Right lobe of liver (tissue), 4 donors: ENCODE data around the gene CABP2.

ENCODE experiments used
- POLR2A ChIP-seq: fragments of 450-650 bp; IDR thresholded peaks from one replicate; pipeline ENCODE4 v1.6.1; 2017; ENCODE audit warnings: antibody characterized with exemption, mild to moderate bottlenecking
- TF ChIP-seq, protein P1 (sequence below), 4 donors: fragments of 200-600 bp in 3 of 4; fragments of 450-650 bp in 1 of 4; IDR thresholded peaks; one replicate each; pipeline versions ENCODE4 v1.5.1 to v1.8.0; 2016 to 2022; ENCODE audit warnings: antibody characterized with exemption in 4 of 4, mild to moderate bottlenecking in 2 of 4
- donor health status: DM: no; HTN: no; CAD: no.
- donor health status: DM: no; HTN: no; CAD: no.
- donor health status: DM: no; HTN: yes; CAD: no.

DNA sequence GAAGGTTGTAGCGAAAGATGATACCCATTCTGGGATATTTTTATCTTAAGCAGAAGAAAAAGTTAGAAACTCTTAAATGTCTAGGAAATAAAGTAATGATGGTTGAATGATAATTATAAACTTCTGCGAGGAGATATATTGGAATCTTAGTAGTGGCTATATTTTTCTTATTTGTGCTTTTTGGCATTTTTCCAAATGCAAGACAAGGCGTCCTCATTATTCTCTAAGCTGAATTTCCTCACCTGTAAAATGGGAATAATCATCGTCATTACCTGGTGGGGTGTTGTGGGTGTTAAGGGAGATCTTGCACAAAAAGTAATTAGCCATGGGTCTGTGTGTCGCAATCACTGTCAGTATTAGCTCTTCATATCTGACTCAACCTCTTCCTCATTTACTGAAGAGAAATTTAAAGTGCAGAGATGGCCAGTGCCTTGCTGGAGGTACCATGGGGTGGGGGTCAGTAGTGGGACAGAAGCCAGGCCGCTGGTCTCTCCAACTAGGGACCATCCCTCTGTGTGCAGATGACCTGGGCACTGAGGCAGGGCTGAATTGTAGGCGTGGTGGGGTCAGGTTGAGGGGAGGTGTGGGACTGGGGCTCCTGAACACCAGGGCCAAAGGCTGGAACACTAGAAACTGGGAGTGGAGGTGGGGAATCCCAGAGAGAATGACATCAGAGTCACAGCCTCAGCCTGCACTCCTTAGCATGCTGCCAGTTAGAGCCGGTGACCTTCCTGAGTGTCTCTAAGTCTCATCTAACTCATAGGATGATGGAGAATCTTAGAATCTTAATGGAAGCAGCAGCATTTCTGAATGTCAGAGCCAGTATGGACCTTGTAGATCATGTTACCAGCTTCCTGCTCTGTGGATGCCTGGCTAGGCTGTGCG, 22.2 kb downstream of the CABP2 start:
- TF ChIP-seq, protein P1, sequence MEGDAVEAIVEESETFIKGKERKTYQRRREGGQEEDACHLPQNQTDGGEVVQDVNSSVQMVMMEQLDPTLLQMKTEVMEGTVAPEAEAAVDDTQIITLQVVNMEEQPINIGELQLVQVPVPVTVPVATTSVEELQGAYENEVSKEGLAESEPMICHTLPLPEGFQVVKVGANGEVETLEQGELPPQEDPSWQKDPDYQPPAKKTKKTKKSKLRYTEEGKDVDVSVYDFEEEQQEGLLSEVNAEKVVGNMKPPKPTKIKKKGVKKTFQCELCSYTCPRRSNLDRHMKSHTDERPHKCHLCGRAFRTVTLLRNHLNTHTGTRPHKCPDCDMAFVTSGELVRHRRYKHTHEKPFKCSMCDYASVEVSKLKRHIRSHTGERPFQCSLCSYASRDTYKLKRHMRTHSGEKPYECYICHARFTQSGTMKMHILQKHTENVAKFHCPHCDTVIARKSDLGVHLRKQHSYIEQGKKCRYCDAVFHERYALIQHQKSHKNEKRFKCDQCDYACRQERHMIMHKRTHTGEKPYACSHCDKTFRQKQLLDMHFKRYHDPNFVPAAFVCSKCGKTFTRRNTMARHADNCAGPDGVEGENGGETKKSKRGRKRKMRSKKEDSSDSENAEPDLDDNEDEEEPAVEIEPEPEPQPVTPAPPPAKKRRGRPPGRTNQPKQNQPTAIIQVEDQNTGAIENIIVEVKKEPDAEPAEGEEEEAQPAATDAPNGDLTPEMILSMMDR (IDR thresholded peaks at IDR 0.05), result no peak
- no peak for TF ChIP-seq POLR2A
